Measurements from ENCODE around the gene PPFIBP1. TPM values are rescaled to one million over a fixed set of nuclear protein-coding genes. Genes with fewer than 3 reads are reported as not detected.

PPFIBP1 gene
- total and polyA plus RNA-seq, 2 of the 8 experiments (the other 6 are each of a cell fraction or from before 2014, with no cell fraction given), result 7.7 to 31.3 TPM

GRCh38 chr12:27652174-27652763, 128.3 kb downstream of the PPFIBP1 start:
- FAIRE-seq (peak; percentile 81), DNase-seq (ENCODE audit: low read depth in 1 of 2, low spot score in 2 of 2) (no peak)
- ChIA-PET CTCF (ENCODE audit: partially characterized antibody) (interaction anchor here (0.8 to 1.8 kb wide), 9 partner anchors 10 to 283 kb away, joined by 3 to 10 read pairs (median 4); partner anchors contain the start of gene REP15), POLR2A (ENCODE audit: partially characterized antibody) (no interaction called here)
- no peaks in the 10 kb centered on the region for H3K36me3 ChIP-seq (ENCODE audit: control insufficient read depth in 2 of 4, insufficient read depth in 4 of 4, low read length in 3 of 4)
- no peaks in the 10 kb centered on the region for H4K20me1 ChIP-seq (replicated peaks in 1 of 2; ENCODE audit: control insufficient read depth in 1 of 2, insufficient read depth in 2 of 2, low read length in 2 of 2)
- no peak overlapping the region for H3K27ac ChIP-seq (ENCODE audit: low read depth, low read length)
- H2AK5ac ChIP-seq (ENCODE audit: low read depth, low read length), result no peak overlapping the region
- H3K23ac ChIP-seq (ENCODE audit: insufficient read length), result no peak overlapping the region
- H3K9ac ChIP-seq (replicated peaks in 1 of 4; ENCODE audit: extremely low read depth in 1 of 4, low read depth in 3 of 4, low read length in 3 of 4), result no peak overlapping the region
- H3K56ac ChIP-seq (replicated peaks; ENCODE audit: insufficient read length, low read depth, low read length), result no peak overlapping the region
- H3K79me2 ChIP-seq (ENCODE audit: control insufficient read depth in 1 of 2, insufficient read depth in 2 of 2, low read length in 2 of 2), result no peaks in the 10 kb centered on the region
- no peak overlapping the region for H2BK20ac ChIP-seq (ENCODE audit: low read length)
- H3K4ac ChIP-seq (replicated peaks; ENCODE audit: insufficient read length, low read depth, low read length), result no peak overlapping the region
- H3K23me2 ChIP-seq (ENCODE audit: low read depth, low read length), result no peaks in the 10 kb centered on the region
- H4K5ac ChIP-seq (ENCODE audit: insufficient read length, low read depth, low read length), result no peak overlapping the region
- no peak overlapping the region for H2BK120ac ChIP-seq (replicated peaks; ENCODE audit: low read depth, low read length)
- no peak overlapping the region for H3K14ac ChIP-seq (ENCODE audit: insufficient read length)
- no peak overlapping the region for H2BK15ac ChIP-seq (ENCODE audit: low read length)
- no peak overlapping the region for H4K8ac ChIP-seq (ENCODE audit: extremely low read depth, insufficient read depth, low read length)
- H3K9me3 ChIP-seq (ENCODE audit: insufficient read depth in 2 of 2, low read depth in 1 of 2, low read length in 1 of 2), result no peaks in the 10 kb centered on the region
- no peaks in the 10 kb centered on the region for H3K79me1 ChIP-seq (ENCODE audit: low read depth, low read length)
- no peak overlapping the region for H3K4me2 ChIP-seq (ENCODE audit: insufficient read depth in 1 of 2, low read depth in 2 of 2, low read length in 2 of 2)
- no peaks in the 10 kb centered on the region for H3K4me1 ChIP-seq (replicated peaks in 1 of 4; ENCODE audit: control insufficient read depth in 3 of 4, insufficient read depth in 4 of 4, low read length in 3 of 4)
- TF ChIP-seq, protein P1, sequence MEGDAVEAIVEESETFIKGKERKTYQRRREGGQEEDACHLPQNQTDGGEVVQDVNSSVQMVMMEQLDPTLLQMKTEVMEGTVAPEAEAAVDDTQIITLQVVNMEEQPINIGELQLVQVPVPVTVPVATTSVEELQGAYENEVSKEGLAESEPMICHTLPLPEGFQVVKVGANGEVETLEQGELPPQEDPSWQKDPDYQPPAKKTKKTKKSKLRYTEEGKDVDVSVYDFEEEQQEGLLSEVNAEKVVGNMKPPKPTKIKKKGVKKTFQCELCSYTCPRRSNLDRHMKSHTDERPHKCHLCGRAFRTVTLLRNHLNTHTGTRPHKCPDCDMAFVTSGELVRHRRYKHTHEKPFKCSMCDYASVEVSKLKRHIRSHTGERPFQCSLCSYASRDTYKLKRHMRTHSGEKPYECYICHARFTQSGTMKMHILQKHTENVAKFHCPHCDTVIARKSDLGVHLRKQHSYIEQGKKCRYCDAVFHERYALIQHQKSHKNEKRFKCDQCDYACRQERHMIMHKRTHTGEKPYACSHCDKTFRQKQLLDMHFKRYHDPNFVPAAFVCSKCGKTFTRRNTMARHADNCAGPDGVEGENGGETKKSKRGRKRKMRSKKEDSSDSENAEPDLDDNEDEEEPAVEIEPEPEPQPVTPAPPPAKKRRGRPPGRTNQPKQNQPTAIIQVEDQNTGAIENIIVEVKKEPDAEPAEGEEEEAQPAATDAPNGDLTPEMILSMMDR (IDR thresholded peaks at IDR 0.05; ENCODE audit: control extremely low read depth in 1 of 3, insufficient read depth in 1 of 3, low read depth in 1 of 3, low read length in 3 of 3), result peak in 2 of 3 experiments; percentile 77; a peak in 3 of 4 replicates
- TF ChIP-seq SAP30 (IDR thresholded peaks at IDR 0.05; ENCODE audit: insufficient read depth, insufficient replicate concordance, low read length) (no peak), MAX (IDR thresholded peaks at IDR 0.05) (no peak), RAD21 (IDR thresholded peaks at IDR 0.05 in 1 of 2, conservative IDR thresholded peaks at IDR 0.05 in 1 of 2; ENCODE audit: low read depth in 2 of 2, low read length in 2 of 2) (peak; percentile 80 to 84), YY1 (IDR thresholded peaks at IDR 0.05; ENCODE audit: low read depth, low read length) (no peak), KDM1A (IDR thresholded peaks at IDR 0.05; ENCODE audit: borderline replicate concordance, low read length) (no peak), EP300 (IDR thresholded peaks at IDR 0.05; ENCODE audit: borderline replicate concordance in 1 of 2, low read depth in 2 of 2, low read length in 2 of 2) (no peak), CEBPB (IDR thresholded peaks at IDR 0.05; ENCODE audit: low read depth, low read length) (no peak)
- H3K18ac ChIP-seq (ENCODE audit: extremely low read depth, low read length), result no peak overlapping the region
- H2BK5ac ChIP-seq (ENCODE audit: low read depth, low read length), result no peak overlapping the region
- no peak overlapping the region for H4K91ac ChIP-seq (replicated peaks; ENCODE audit: insufficient read length, low read length)
- 71% methylated on average over 1 of the region's 1 CpG; no CpG with 5 or more reads in 1 of the 2 experiments for WGBS, 2 experiments (ENCODE audit: extremely low coverage in 1 of 2, insufficient coverage in 1 of 2, insufficient read length in 1 of 2, insufficient replicate concordance in 2 of 2, low coverage in 1 of 2, low lambda C conversion rate in 2 of 2, missing lambda C conversion rate in 1 of 2)
- no peak overlapping the region for H3K4me3 ChIP-seq (ENCODE audit: extremely low read depth in 1 of 4, insufficient read depth in 2 of 4, low read depth in 3 of 4, low read length in 4 of 4)
- H2AFZ ChIP-seq (ENCODE audit: low read length), result no peak overlapping the region
- no peaks in the 10 kb centered on the region for H3K27me3 ChIP-seq (replicated peaks in 1 of 4; ENCODE audit: control insufficient read depth in 3 of 4, extremely low read depth in 1 of 4, insufficient read depth in 3 of 4, low read length in 3 of 4)
- no peak overlapping the region for H2BK12ac ChIP-seq (ENCODE audit: low read depth, low read length)

All from H1 (cell line).